ENCODE measurements around the gene PADI6. TPM values are rescaled to one million over a fixed set of nuclear protein-coding genes. Genes with fewer than 3 reads are reported as not detected.

Gene PADI6
- total RNA-seq, 1 donor from 2014 or later: not detected

GRCh38 chr1:17422461-17422860 is 50.5 kb downstream of the PADI6 start:
- DNase-seq (no peak), ATAC-seq (ENCODE audit: poor library complexity) (no peak)
- intact Hi-C loops (cut with DNase I): loop anchor here (5.0 to 10.0 kb wide), 2 partner anchors 65 to 182 kb away; no protein-coding TSS in a partner anchor

- ATAC-seq (ENCODE audit: poor library complexity): peak; percentile 75
- no peak for DNase-seq
Measured at GRCh38 chr1:17423781-17424245, 51.8 kb downstream of the PADI6 start.

GRCh38 chr1:17425806-17426600 is 54.0 kb downstream of the PADI6 start:
- DNase-seq (no peak), ATAC-seq (ENCODE audit: poor library complexity) (no peak)
- intact Hi-C loops (cut with DNase I): loop anchor here (10.0 kb wide), 1 partner anchor 179 kb away; no protein-coding TSS in a partner anchor

More at GRCh38 chr1:17423781-17424245, 51.8 kb downstream of the PADI6 start:
- intact Hi-C loops (cut with DNase I): loop anchor here (5.0 to 10.0 kb wide), 2 partner anchors 63 to 181 kb away; no protein-coding TSS in a partner anchor

- intact Hi-C loops (cut with DNase I): loop anchor here (10.0 kb wide), 1 partner anchor 177 kb away; no protein-coding TSS in a partner anchor
- no peak for ATAC-seq (ENCODE audit: poor library complexity)
Measured at GRCh38 chr1:17427696-17428660, 56.0 kb downstream of the PADI6 start.

GRCh38 chr1:17429183-17429582 is 57.2 kb downstream of the PADI6 start:
- no peak for ATAC-seq (ENCODE audit: poor library complexity)
- no peak for DNase-seq
- intact Hi-C loops (cut with DNase I): loop anchor here (10.0 kb wide), 1 partner anchor 176 kb away; no protein-coding TSS in a partner anchor

More at GRCh38 chr1:17427696-17428660, 56.0 kb downstream of the PADI6 start:
- DNase-seq: no peak

- DNase-seq (no peak), ATAC-seq (ENCODE audit: poor library complexity) (no peak)
- intact Hi-C loops (cut with DNase I): no loop called here
Measured at GRCh38 chr1:17432412-17432811, 60.4 kb downstream of the PADI6 start.

- intact Hi-C loops (cut with DNase I): no loop called here
- no peak for DNase-seq
- ATAC-seq (ENCODE audit: poor library complexity): no peak
Measured at GRCh38 chr1:17433261-17433660, 61.3 kb downstream of the PADI6 start.

GRCh38 chr1:17434016-17434415 is 62.0 kb downstream of the PADI6 start:
- intact Hi-C loops (cut with DNase I): no loop called here
- ATAC-seq (ENCODE audit: poor library complexity) (no peak), DNase-seq (no peak)

GRCh38 chr1:17434601-17435000 is 62.6 kb downstream of the PADI6 start:
- no peak for DNase-seq
- intact Hi-C loops (cut with DNase I): no loop called here

GRCh38 chr1:17436380-17437174 is 64.6 kb downstream of the PADI6 start:
- intact Hi-C loops (cut with DNase I): no loop called here

More at GRCh38 chr1:17434601-17435000, 62.6 kb downstream of the PADI6 start:
- ATAC-seq (ENCODE audit: poor library complexity): no peak

GRCh38 chr1:17437260-17437579 is 65.2 kb downstream of the PADI6 start:
- intact Hi-C loops (cut with DNase I): no loop called here
- DNase-seq (no peak), ATAC-seq (ENCODE audit: poor library complexity) (no peak)

More at GRCh38 chr1:17436380-17437174, 64.6 kb downstream of the PADI6 start:
- ATAC-seq (ENCODE audit: poor library complexity) (no peak), DNase-seq (no peak)

- intact Hi-C loops (cut with DNase I): no loop called here
- ATAC-seq (ENCODE audit: poor library complexity): peak; percentile 69
- DNase-seq: peak; percentile 63
Measured at GRCh38 chr1:17437580-17438317, 65.8 kb downstream of the PADI6 start.

- ATAC-seq (ENCODE audit: poor library complexity) (peak; percentile 42), DNase-seq (peak; percentile 85)
- intact Hi-C loops (cut with DNase I): no loop called here
Measured at GRCh38 chr1:17438318-17439249, 66.6 kb downstream of the PADI6 start.

- ATAC-seq (ENCODE audit: poor library complexity) (peak; percentile 86), DNase-seq (peak; percentile 82)
- intact Hi-C loops (cut with DNase I): no loop called here
Measured at GRCh38 chr1:17439250-17440073, 67.5 kb downstream of the PADI6 start, which contains the start of gene RCC2. TSS of gene RCC2 (minus strand) at chr1:17439677. CDS start at chr1:17438514, 1,163 bp downstream.

GRCh38 chr1:17440074-17440826 is 68.3 kb downstream of the PADI6 start:
- DNase-seq: no peak

More at GRCh38 chr1:17440074-17440826, 68.3 kb downstream of the PADI6 start:
- intact Hi-C loops (cut with DNase I): no loop called here
- ATAC-seq (ENCODE audit: poor library complexity): no peak
